Muscle of leg (tissue), 16 donors: ENCODE data around the gene PCDHGA2. TPM values are rescaled to one million over a fixed set of nuclear protein-coding genes. Genes with fewer than 3 reads are reported as not detected.
"Not testable (repeated sequence)": the region's sequence is repeated elsewhere in the genome, so short reads cannot be mapped to it uniquely, and the experiment has no call there.

Source experiments
- DNase-seq: peaks from one replicate; pipeline ENCODE4 v3.0.0; 2013
- H3K27ac ChIP-seq: one replicate; pipeline ENCODE4 v1.5.1; 2013; ENCODE audit warnings: mild to moderate bottlenecking, low read length, control low read depth
- H3K27me3 ChIP-seq: one replicate; pipeline ENCODE4 v1.6.1; 2013; ENCODE audit warnings: low read length; ENCODE audit not compliant: control insufficient read depth, insufficient read depth
- H3K36me3 ChIP-seq: one replicate; pipeline ENCODE4 v1.6.1; 2013; ENCODE audit warnings: low read length; ENCODE audit not compliant: control insufficient read depth, insufficient read depth
- H3K4me1 ChIP-seq: one replicate; pipeline ENCODE4 v1.6.1; 2013; ENCODE audit warnings: low read length; ENCODE audit not compliant: control insufficient read depth, insufficient read depth
- H3K4me3 ChIP-seq: one replicate; pipeline ENCODE4 v1.5.1; 2013; ENCODE audit warnings: low read length, control low read depth
- H3K9me3 ChIP-seq: replicated peaks from 2 replicates; pipeline ENCODE4 v1.6.1; 2013; ENCODE audit warnings: low read depth, low read length; ENCODE audit not compliant: control insufficient read depth
- WGBS: methylation state at CpG from one replicate; pipeline ENCODE4 v1.1.5; 2013; ENCODE audit warnings: missing lambda C conversion rate; ENCODE audit not compliant: insufficient coverage; 5-methylcytosine and 5-hydroxymethylcytosine counted together
- long read RNA-seq, 11 donors: transcript quantifications; one replicate each; lab custom pipeline, GENCODE V29; 2026
- polyA plus RNA-seq, 8 donors: library from polyadenylated mRNA; unstranded; fragments of 120-200 nt; gene quantifications; one replicate each; pipeline versions ENCODE4 v1.2.1 to v1.2.3, GENCODE V29; 2013; ENCODE audit warnings: inconsistent platforms in 1 of 8, low replicate concordance in 1 of 8; ENCODE audit not compliant: insufficient read length in 8 of 8, insufficient read depth in 1 of 8
- total RNA-seq: library from RNA; stranded (reverse); fragments of 120-200 nt; gene quantifications from one replicate; pipeline ENCODE4 v1.2.4, GENCODE V29; 2013

PCDHGA2 gene
- total RNA-seq: 1.6 TPM
- 1 to 10 TPM; 1.6 to 2.8 (median 2.1) TPM for polyA plus RNA-seq
- long read RNA-seq, donor 1: 0 reads
- long read RNA-seq, donor 2: 0 reads
- long read RNA-seq, donor 3: 0 reads
- long read RNA-seq, donor 4, full-length matches to known transcripts: 2 of 2 reads
- long read RNA-seq, donor 4, partial matches to known transcripts: 0 of 2 reads
- long read RNA-seq, donor 4, other reads (novel, unspliced or antisense): 0 of 2 reads
- long read RNA-seq, donor 5, full-length matches to known transcripts: 4 of 4 reads
- long read RNA-seq, donor 5, partial matches to known transcripts: 0 of 4 reads
- long read RNA-seq, donor 5, other reads (novel, unspliced or antisense): 0 of 4 reads
- long read RNA-seq, donor 6: 0 reads
- long read RNA-seq, donor 7, full-length matches to known transcripts: 5 of 5 reads
- long read RNA-seq, donor 7, partial matches to known transcripts: 0 of 5 reads
- long read RNA-seq, donor 7, other reads (novel, unspliced or antisense): 0 of 5 reads
- long read RNA-seq, donor 8, full-length matches to known transcripts: 2 of 2 reads
- long read RNA-seq, donor 8, partial matches to known transcripts: 0 of 2 reads
- long read RNA-seq, donor 8, other reads (novel, unspliced or antisense): 0 of 2 reads
- long read RNA-seq, donor 9, full-length matches to known transcripts: 2 of 2 reads
- long read RNA-seq, donor 9, partial matches to known transcripts: 0 of 2 reads
- long read RNA-seq, donor 9, other reads (novel, unspliced or antisense): 0 of 2 reads
- long read RNA-seq, donor 10, full-length matches to known transcripts: 4 of 4 reads
- long read RNA-seq, donor 10, partial matches to known transcripts: 0 of 4 reads
- long read RNA-seq, donor 10, other reads (novel, unspliced or antisense): 0 of 4 reads
- long read RNA-seq, donor 11: 0 reads

GRCh38 chr5:141338538-141339306 is at the start of gene PCDHGA2:
Gene PCDHGA2, plus strand, starts transcription at chr5:141338760.
- Histone ChIP-seq H3K4me3 (peak within 1 kb of the TSS; percentile 14), H3K4me1 (no peaks in the 10 kb centered on the region), H3K9me3 (peaks cover 41% of the 10 kb centered on the region), H3K27ac (no peak within 1 kb of the TSS), H3K36me3 (no peaks in the 10 kb centered on the region), H3K27me3 (peaks cover 8% of the 10 kb centered on the region)
- DNase-seq: peak; percentile 38
- WGBS: 15% methylated on average over 21 of the region's 27 CpGs

DNA sequence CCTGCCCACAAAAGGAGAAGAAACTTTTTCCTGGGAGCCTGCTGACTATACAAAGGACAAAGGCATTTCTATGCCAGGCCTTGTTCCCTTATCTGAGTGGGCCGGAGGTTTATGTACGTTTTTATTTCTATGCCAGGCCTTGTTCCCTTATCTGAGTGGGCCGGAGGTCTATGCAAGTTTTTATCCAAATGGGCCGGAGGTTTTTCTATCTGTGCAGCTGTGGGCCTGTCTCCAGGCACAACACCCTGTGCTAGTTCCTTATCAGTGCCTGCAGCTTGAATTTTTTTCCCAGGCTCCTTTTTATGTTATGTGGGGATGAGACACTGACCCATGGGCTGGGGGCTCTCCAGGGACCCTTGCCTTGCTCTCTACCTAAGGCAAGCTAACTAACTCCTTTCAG is 40.2 kb upstream of the PCDHGA2 start:
- H3K4me1 ChIP-seq: no peaks in the 10 kb centered on the region
- 96% methylated on average over 4 of the region's 4 CpGs for WGBS
- no peak overlapping the region for H3K4me3 ChIP-seq
- no peaks in the 10 kb centered on the region for H3K27me3 ChIP-seq
- H3K9me3 ChIP-seq: peaks cover 82% of the 10 kb centered on the region
- no peak for DNase-seq
- no peak overlapping the region for H3K27ac ChIP-seq
- H3K36me3 ChIP-seq: no peaks in the 10 kb centered on the region

- H3K4me1 ChIP-seq: no peaks in the 10 kb centered on the region
- H3K36me3 ChIP-seq: no peaks in the 10 kb centered on the region
- H3K27me3 ChIP-seq: no peaks in the 10 kb centered on the region
- no peak within 1 kb of the TSS for H3K27ac ChIP-seq
- no peak for DNase-seq
- H3K4me3 ChIP-seq: no peak within 1 kb of the TSS
- peaks cover 78% of the 10 kb centered on the region for H3K9me3 ChIP-seq
- WGBS: 32% methylated on average over 30 of the region's 36 CpGs
These were observed 34.8 kb upstream of the PCDHGA2 start, which contains the start of gene SLC25A2 for GRCh38 chr5:141303756-141304155. Gene SLC25A2, minus strand, starts transcription at chr5:141304049. Its CDS starts 184 bp downstream, at chr5:141303865.

GRCh38 chr5:141306630-141307029 is 31.9 kb upstream of the PCDHGA2 start:
- Histone ChIP-seq H3K4me3 (no peak overlapping the region), H3K4me1 (no peaks in the 10 kb centered on the region), H3K27me3 (no peaks in the 10 kb centered on the region), H3K36me3 (no peaks in the 10 kb centered on the region), H3K9me3 (peaks cover 69% of the 10 kb centered on the region), H3K27ac (no peak overlapping the region)
- WGBS: no CpG with 5 or more reads among the region's 1 CpG
- no peak for DNase-seq

- no peak for DNase-seq
- no peaks in the 10 kb centered on the region for H3K4me1 ChIP-seq
- peaks cover 66% of the 10 kb centered on the region for H3K9me3 ChIP-seq
- no peak overlapping the region for H3K4me3 ChIP-seq
- H3K36me3 ChIP-seq: peaks cover 6% of the 10 kb centered on the region
- no peak overlapping the region for H3K27ac ChIP-seq
- H3K27me3 ChIP-seq: no peaks in the 10 kb centered on the region
These were observed 24.8 kb upstream of the PCDHGA2 start for GRCh38 chr5:141313711-141314110.

- no CpG with 5 or more reads among the region's 4 CpGs for WGBS
- H3K4me1 ChIP-seq, H3K4me3 ChIP-seq, DNase-seq, H3K27ac ChIP-seq, H3K27me3 ChIP-seq: not testable (repeated sequence)
- peaks cover 67% of the 10 kb centered on the region for H3K9me3 ChIP-seq
- H3K36me3 ChIP-seq: peaks cover 17% of the 10 kb centered on the region
These were observed 21.6 kb upstream of the PCDHGA2 start for GRCh38 chr5:141316963-141317362.

GRCh38 chr5:141319202-141319601 is 19.4 kb upstream of the PCDHGA2 start:
- peaks cover 17% of the 10 kb centered on the region for H3K36me3 ChIP-seq
- peaks cover 63% of the 10 kb centered on the region for H3K9me3 ChIP-seq
- H3K27ac ChIP-seq: no peak overlapping the region
- peaks cover 5% of the 10 kb centered on the region for H3K4me1 ChIP-seq
- 94% methylated on average over 6 of the region's 6 CpGs for WGBS
- H3K27me3 ChIP-seq: no peaks in the 10 kb centered on the region
- DNase-seq: no peak
- no peak overlapping the region for H3K4me3 ChIP-seq

DNA sequence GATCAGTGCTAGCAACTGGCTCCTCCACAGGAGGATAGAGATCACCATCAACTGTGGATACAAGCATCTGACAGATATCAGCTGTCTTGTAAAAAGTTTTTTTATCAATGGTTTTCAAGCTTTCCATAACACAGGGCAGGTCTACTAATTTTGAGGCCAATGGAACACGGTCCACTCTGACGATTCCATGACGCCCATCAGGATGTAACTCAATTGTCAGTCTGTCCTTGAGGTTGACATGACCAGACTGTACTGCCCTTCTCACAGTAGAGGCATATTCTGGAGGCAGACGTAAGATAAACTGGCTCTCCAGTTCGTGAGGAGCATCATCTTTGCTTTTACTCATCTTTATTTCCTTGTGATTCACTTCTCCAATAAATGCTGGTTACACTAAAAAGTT is 18.9 kb upstream of the PCDHGA2 start:
- peak overlapping the region; percentile 92 for H3K4me3 ChIP-seq
- peaks cover 17% of the 10 kb centered on the region for H3K36me3 ChIP-seq
- H3K27me3 ChIP-seq: no peaks in the 10 kb centered on the region
- DNase-seq: no peak
- WGBS: 75% methylated on average over 5 of the region's 5 CpGs
- peaks cover 58% of the 10 kb centered on the region for H3K9me3 ChIP-seq
- H3K4me1 ChIP-seq: peaks cover 5% of the 10 kb centered on the region
- H3K27ac ChIP-seq: peak overlapping the region; percentile 100

DNA sequence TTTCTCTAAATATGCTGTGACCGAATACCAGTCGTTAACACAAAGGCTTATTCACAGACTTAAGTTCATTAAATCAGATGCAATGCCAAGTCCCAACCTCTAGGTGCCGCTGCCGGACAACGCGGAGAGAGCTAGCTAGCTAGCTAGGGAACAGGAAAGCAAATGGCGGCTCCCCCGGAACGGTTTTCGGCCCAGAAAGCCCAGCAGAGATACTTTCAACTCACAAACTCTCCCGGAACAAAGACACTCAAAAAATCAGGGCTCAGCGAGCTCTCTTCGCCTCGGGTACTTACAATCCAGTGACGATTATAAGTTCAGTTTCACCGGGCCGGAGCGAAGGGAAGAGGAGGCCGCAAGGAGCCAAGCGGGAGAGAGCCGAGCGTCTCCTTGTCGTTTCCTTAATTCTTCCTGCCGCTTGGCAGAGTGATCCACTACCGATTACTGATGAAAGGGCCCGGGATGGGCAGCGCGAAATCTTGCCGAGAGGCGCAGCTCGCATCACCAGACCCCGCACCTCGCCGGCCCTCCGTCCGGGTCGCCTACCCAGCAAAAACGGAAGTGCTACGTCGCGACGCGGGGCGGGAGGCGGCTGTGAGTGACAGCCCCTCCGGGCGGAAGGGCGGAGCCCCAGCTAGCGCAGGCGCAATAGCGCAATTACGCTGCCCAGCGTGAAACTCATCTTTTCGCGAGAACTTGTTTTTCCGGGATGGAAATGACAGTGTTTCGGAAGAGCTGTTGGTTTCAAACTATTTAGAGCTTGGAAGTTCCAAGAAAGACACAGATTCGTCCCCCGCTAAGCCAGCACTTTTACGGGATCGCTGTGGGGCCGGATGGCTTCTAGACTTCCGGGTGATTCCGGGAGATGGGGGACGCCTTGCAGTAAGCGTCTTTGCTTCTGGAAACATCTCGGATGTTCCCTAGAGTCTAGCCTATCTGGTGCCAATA is 18.1 kb upstream of the PCDHGA2 start, which contains the start of gene TAF7:
Gene TAF7, minus strand, starts transcription at position 560 of the 945 bp plus-strand sequence. CDS start 740 bp downstream, outside the sequence.
- Histone ChIP-seq H3K4me1 (peaks cover 5% of the 10 kb centered on the region), H3K27ac (peak within 1 kb of the TSS; percentile 100), H3K4me3 (peak within 1 kb of the TSS; percentile 92), H3K27me3 (no peaks in the 10 kb centered on the region), H3K36me3 (peaks cover 14% of the 10 kb centered on the region), H3K9me3 (peaks cover 50% of the 10 kb centered on the region)
- DNase-seq: peak; percentile 97
- under 1% methylated on average over 53 of the region's 67 CpGs for WGBS
